Glomerular visceral epithelial cell (primary cell): ENCODE results near the gene GRID1.
A peak's percentile ranks its signal among the peaks of the same experiment; 100 is the strongest.
"Not testable (repeated sequence)": the region's sequence is repeated elsewhere in the genome, so short reads cannot be mapped to it uniquely, and the experiment has no call there.

ENCODE experiments used
- DNase-seq: peaks from one replicate; pipeline ENCODE4 v3.0.0-alpha.2; 2016; ENCODE audit errors: extremely low spot score

GRID1 gene

DNA sequence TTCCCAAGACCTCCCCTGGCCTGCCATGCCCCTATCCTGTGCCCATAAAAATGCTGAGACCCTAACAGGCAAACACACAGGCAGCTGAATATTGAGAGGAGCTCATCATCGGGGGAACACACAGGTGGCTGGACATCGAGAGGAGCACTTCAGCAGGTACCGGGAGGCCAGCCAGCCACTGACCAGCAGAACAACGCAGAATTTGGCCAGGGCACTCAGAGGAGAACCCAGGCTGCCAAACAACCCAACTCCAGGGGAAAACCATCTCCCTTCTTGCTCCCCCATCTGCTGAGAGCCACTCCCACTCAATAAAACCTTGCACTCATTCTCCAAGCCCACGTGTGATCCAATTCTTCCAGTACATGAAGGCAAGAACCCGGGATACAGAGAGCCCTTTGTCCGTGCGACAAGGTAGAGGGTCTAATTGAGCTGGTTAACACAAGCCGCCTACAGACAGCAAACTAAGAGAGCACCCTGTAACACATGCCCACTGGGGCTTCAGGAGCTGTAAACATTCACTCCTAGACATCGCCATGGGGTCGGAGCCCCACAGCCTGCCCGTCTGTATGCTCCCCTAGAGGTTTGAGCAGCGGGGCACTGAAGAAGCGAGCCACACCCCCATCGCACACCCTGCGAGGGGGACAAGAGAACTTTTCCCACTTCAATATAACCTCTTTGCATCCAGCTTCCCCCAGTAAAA lies 258.8 kb downstream of the GRID1 start:
- not testable (repeated sequence) for DNase-seq

DNA sequence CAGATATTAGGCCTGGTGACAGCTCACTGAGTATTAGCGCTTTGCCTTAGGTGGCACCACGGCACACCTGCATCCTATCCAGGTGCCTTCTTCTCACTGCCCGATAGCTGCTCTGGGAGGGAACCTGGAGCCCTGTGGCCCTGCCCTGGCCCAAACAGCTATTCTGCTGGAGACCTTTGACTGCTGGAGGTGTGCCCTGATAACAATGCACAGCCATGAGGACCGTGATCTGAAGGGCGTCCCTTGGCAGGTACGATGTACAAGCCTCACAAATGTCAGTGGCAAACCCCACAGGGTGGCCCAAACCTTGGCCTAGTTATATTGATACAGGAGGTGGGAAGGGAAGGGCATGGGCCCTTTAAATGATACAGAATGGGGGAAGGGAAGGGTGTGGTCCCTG lies 259.5 kb downstream of the GRID1 start:
- DNase-seq: no peak

DNA sequence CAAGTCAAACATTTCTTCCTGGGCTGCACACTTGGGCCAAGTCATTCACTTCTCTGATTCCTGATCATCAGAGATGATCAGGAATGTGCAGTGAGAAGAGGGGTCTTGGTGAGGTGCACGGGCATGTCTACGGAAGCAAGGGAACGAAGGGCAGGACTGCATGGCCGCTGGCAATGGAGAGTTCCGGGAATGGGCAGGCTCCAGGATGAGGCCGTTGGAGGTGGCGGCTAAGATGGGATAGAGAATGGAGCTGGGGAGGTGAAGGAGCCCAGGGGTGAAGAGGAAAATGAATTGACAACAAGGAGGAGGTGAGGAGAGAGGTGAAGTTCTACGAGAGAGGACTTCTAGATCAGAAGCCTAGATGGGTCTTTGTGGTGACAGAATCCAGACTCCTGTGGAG lies 260.0 kb downstream of the GRID1 start:
- DNase-seq: no peak

DNA sequence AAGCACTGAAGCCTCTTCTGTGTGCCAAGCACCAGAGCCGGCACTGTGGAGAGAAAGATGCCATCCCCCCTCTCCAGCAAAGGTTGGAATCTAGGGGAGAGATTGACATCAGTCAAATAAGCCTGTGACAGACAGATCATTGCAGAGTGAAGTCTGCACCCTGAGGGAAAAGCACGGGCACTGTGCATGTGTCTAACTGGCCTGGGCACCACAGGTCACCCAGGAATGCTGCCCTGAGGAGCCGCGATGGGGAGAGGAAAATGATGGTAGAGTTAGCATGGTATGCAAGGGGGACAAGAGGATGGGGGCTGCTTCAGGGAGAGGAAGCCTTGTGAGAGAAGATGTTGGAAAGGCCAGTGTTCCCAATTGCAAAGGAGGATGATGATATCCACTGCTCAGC lies 261.0 kb downstream of the GRID1 start:
- no peak for DNase-seq

DNA sequence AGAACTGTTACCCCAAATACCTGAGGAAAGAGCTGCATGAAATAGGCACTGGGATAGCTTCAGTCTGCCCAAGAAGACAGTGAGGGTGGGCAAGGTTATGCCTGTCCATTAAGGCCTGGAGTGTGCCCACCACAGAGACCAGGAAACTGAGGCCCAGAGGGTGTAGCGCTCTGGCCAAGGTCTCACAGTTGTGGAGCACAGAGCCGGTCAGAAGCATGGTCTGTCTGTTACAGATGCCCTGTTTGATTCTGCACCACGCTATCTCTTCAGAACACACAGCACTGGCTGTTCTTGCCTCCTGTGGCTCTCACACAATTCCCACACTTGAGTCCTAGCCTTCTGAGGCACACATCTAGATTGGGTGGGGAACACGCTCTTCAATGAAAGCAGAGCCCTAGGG lies 261.4 kb downstream of the GRID1 start:
- no peak for DNase-seq

DNA sequence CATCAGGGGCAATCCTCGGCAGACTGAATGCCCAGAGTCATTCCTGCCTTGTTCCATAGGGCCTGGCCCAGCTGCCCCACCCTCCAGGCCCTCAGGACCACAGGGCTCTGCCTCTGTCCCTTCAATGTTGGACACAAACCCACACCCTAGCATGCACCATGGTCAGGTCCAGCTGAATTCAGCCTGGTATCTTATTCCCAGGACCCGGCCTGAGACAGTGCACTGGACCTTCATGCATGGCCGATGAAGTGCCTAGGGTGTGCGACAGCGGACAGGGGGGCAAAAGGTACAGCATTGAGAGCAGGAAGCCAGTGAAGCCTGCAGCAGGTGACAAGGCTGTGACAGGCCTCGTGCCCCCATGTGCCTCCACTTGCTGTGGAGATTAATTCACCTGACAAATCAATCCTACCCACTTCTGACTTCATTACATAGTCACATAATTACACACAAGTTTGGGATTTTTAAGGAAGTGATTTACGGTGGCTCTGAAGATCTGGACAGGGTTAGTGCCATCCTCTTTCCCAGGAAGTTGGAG lies 261.9 kb downstream of the GRID1 start:
- no peak for DNase-seq

DNA sequence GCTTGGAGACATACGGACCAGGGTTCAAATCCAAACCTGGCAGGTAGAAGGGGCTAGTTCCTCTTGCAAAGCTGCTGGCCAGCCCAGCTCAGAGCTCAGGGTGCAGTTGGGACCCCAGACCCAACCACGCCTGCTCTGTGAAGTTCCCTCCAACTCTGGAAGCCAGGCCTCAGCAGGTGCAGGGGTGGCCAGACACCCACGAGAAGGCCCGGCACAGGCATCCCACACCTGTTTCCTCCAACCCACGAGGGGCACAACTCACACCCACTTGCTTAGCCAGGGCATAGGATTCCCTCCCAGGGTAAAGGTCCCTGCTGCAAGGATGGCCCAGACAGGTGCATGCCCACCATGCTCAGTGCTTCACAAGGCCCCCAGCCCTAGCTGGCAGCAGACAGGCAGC lies 262.4 kb downstream of the GRID1 start:
- no peak for DNase-seq

DNA sequence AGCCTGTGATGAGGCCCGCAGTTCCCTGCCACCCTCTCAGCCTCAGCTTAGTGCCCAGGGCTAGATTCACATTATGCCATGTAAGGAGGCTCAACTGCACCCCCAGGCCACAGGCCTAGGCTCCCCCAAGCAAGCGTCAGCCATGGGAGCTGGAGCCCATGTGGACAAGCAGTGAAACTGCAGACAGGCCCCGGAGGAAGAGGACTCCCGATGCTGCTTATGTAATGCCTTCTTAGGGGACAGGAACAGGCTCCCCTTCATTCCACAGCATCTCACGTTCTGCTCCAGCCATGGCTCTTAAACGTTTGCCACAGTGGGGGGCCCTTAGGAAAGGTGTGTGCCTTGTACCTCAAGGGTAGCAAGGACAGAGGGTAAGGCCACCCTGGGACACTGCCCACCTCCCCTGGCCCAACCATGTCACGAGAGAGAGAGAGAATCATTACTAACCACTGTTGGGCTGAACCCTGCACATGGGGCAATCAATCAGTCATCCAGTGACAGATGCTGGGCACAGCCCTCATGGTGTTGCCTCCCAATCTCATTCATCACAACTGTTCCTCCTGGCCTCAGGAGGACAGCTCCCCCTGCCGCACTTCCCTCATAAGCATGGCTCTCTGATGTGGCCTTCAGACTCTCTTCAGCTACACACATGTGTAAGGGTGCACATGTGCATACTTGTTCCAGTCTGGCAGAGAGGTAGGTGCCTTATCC lies 263.0 kb downstream of the GRID1 start:
- no peak for DNase-seq

DNA sequence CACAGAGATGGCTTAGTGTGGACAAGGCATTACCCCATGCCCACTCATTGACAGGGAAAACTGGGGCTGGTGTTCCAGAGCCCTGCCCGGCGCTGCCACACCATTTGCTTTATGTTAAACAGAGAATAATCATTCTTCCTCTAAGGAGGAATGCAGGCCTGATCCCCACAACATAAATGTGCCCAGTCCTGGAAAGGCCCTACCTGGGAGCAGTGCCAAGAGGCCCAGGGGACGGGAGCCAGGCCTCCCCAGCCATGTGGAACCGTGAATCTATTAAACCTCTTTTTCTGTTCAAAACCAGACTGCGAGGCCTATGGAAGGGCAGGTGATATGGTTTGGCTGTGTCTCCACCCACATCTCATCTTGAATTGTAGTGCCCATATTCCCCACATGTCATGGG lies 264.1 kb downstream of the GRID1 start:
- no peak for DNase-seq

DNA sequence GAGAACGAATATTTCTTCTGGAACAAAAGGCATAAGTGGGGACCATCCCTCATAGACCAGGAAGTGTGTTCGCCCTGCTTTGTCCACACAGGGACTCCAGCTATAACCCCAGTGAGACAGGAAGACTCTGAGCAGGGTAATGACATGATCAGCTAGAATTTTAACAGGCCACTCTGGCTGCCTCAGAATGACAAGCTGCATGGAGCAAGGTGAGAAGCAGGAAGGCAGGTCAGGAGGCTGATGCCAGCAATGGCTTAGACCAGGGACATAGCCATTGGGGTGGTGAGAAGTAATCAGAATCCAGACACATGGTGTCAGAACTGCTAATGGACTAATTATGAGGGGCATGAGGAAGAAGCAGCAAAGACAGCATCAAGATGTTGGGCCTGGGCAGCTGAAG lies 264.6 kb downstream of the GRID1 start:
- no peak for DNase-seq

DNA sequence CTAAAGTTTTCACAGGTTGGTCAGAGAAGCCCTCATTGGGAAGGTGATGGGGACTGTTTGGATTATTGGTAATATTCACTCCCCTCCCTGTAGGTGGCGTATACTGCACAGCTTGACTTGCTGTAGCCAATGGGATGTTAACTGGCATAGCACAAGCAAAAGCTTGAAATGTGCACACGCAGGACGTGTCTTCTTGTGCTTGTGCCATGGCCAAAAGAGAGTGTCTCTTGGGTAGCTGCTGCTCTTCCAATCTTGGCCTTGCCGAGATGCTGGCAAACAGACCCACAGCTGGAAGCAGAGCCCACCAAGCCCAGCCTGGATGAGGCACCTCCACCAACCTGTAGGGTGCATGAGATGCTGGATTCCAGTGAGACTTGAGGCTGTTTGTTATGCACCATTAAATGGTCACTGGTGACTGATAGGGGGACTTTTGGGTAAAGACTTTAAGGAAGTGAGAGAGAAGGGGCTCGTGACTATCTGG lies 266.0 kb downstream of the GRID1 start:
- peak; percentile 24 for DNase-seq

DNA sequence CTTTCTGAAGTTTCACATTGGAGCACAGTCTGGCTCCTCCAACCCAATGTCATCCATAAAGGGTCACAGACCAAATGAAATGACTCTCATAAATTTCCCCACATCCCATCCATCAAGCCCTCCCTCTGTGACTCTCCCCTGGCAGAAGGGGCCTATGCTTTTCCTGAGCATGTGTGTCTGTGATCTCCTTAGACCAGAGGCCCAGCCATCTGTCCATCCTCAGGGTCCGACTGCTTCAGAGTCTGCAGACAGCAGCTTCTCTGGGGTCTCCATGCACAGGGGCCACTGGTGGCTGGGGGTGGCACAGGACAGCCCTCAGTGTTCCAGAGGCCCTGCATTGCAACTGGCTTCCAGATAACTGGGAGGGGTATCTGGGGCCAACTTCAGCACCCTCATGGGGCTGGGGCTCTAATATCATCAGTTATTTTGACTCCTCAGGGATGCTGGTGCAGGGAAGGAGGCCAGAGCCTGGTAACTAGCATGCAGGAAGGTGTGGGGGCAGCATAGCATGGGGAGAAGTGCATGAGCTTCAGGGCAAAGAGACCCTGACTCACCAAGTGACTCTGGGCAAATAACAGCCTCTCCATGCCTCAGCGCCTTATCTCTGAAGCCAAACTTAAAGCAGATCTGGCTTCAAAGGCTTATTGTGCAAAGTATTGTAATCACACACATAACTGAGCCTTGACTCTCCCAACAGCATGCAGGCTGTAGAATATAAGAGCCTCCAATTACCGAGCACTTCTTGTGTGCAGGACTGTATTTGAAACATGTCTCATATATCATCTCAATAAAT lies 266.9 kb downstream of the GRID1 start:
- no peak for DNase-seq

DNA sequence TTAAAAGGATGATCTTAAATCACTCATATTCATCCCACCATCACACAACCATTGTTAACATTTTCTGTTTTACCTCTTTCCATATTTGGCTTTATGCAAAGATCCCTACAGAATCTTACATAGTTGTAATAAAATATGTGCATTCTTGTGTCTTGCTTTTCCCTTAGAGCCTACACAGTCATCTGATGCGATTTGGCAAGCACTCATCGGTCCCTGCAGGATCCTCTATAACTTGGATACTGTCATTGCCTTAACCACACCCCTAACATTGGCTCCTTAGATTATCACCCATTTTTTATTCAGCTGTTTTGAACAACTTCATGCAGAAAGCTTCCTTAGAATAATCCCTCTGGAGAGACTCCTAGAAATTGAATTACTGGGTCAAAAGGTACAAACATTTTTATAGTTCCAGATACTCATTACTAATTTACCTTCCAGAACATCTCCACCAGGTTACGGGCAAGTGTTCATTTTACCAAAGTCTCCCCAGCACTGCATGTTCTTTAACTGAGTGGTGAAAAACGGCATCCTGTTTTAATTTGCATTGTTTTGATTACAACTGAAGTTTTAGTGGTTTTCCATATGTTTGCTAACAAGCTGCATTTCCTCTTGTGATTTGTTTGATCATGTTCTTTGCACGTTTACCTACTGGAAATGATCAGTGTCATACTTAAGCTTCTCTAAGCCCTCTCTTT lies 268.3 kb downstream of the GRID1 start:
- DNase-seq: no peak

DNA sequence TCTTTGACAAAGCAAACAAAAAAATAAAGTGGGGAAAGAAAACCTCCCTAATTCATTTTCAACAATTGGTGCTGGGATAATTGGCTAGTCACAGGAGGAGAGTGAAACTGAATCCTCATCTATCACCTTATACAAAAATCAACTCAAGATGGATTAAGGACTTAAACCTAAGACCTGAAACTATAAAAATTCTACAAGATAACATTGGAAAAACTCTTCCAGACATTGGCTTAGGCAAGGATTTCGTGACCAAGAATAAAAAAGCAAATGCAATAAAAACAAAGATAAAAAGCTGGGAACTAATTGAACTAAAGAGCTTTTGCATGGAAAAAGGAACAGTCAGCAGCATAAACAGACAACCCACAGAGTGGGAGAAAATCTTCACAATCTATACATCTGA lies 271.5 kb downstream of the GRID1 start:
- not testable (repeated sequence) for DNase-seq

DNA sequence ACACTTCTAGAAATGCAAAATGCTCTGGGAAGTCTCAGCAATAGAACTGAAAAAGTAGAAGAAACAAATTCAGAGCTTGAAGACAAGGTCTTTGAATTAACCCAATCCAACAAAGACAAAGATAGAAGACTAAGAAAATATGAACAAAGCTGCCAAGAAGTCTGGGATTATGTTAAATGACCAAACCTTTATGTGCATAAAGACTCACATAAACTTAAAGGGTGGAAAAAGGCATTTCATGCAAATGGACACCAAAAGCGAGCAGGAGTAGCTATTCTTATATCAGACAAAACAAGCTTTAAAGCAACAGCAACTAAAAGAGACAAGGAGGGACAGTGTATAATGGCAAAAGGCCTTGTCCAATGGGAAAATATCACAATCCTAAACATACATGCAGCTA lies 274.3 kb downstream of the GRID1 start:
- not testable (repeated sequence) for DNase-seq

DNA sequence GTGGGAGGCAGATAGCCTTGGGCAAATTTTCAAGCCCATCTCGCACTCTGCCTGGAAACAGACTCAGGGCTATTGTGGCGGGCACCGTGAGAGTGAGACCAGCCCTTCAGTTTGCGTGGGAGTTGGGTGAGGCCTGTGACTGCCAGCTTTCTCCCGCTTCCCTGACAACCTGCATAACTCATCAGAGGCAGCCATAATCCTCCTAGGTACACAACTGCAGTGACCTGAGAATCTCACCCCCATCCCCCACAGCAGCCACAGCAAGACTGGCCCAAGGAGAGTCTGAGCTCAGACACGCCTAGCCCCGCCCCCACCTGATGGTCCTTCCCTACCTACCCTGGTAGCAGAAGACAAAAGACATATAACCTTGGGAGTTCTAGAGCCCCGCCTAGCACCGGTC lies 275.4 kb downstream of the GRID1 start:
- no peak for DNase-seq

DNA sequence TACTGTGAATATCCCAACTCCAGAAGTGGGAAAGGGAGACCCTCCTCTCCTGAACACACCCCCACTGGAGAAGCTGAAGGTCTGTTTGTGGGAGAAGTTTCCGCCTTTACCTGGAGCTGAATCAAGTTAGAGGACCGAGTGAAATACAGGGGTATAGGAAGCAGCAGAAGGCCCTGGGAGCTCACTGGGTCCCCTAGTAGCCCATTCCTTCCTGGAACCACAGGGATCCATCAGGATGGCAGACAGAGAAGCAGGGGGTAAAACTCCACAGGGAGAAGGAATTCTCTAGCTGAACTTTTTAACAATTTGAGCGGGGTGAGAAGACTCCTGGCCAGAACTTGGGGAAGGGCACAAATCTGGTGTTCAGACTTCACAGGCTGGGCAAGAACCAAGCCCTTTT lies 275.8 kb downstream of the GRID1 start:
- DNase-seq: no peak

DNA sequence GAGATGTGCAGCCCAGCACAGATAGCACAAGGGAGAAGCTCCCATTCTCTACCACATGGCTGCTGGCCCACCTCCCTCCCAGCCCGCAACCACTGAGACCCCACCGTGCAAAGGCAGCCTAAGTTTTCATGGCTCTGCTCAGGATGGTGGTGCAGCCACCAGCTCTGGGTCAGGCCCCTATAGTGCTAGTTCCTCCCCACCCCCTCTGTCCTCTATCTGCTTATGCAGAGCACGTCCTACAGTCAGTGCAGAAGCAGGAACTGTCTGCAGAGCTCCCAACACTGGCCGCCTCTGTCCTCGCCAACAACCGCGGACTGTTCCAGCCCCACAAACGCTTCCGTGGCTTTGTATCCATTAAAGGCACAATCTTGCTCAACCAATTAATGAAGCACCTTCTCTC lies 278.9 kb downstream of the GRID1 start:
- DNase-seq: no peak

DNA sequence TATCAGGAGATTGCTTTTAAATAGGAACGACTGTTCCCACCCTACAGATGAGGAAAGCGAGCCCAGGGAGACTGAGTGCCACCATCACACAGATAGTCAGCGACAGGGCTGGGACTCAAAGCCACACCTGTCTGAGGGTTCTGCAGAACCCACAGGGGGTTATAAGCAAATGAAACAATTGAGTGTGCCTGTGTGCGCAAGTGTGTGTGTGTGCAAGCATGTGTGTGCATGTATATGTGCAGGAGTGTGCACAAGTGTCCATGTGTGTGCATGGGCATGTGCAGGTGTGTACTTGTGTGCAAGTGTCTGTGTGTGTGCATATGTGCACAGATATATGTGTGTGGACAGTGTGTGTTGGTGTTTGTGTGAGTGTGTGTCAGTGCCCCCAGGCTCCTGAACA lies 280.2 kb downstream of the GRID1 start:
- no peak for DNase-seq

DNA sequence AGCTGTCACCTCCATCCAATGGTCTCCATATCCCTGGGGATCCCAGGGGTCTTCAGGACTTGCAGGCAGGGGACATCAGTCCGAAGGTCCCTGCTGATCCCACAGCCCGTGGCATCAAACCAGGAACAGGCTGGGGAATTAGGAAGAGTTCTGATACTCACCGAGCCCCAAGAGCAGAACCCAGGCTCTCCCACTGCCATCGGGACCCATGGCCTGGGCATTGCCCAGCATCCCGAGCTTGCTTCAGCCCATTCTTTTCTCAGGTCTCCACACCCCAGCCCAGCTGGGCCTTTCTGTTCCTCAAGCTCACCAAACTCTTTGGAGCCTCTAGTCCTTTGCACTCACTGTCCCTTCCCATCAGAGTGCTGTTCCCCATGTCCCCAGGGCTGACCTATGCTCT lies 280.9 kb downstream of the GRID1 start:
- DNase-seq: no peak

DNA sequence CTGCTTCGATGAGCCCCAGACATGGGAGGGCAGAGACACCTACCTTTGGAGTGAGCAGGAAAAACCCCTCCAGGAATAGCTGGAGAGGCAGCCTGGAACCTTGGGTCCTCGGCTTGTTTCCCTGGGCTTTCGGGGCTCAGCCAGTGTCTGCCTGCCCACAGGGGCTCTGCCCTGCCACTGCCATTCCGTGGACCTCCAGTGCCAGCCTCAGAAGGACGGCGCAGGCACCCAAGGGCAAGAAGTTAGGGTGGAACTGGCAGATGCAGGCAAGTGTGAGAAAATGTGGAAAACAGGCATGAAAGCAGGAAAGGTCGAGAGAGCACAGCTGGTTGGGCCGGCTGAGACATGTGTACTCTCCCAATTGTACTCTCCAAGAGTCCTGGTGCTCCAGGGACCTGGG lies 281.5 kb downstream of the GRID1 start:
- no peak for DNase-seq

DNA sequence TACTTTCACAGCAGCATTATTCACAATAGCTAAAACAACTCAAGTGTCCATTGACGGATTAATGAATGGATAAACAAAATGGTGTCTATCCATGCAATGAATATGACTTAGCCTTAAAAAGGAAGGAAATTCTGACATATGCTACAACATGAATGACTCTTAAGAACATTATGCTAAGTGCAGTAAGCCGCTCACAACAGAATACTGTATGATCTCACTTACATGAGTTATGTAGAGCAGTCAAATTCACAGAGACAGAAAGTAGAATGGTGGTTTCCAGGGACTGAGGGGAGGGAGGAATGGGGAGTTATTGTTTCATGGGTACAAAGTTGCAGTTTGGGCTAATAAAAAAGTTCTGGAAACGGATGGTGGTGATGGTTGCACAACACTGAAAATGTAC lies 282.0 kb downstream of the GRID1 start:
- no peak for DNase-seq
